Measurements from ENCODE around the gene STX10.

The STX10 gene

GRCh38 chr19:13095393-13095784, 54.8 kb downstream of the STX10 start:
- TF ChIP-seq CTCF (IDR thresholded peaks at IDR 0.05; ENCODE audit: insufficient read depth, low read depth, low read length, missing control alignments), result no peak
- H3K4me3 ChIP-seq (ENCODE audit: low read length), result no peak overlapping the region
- DNase-seq (ENCODE audit: low read depth), result no peak

DNA sequence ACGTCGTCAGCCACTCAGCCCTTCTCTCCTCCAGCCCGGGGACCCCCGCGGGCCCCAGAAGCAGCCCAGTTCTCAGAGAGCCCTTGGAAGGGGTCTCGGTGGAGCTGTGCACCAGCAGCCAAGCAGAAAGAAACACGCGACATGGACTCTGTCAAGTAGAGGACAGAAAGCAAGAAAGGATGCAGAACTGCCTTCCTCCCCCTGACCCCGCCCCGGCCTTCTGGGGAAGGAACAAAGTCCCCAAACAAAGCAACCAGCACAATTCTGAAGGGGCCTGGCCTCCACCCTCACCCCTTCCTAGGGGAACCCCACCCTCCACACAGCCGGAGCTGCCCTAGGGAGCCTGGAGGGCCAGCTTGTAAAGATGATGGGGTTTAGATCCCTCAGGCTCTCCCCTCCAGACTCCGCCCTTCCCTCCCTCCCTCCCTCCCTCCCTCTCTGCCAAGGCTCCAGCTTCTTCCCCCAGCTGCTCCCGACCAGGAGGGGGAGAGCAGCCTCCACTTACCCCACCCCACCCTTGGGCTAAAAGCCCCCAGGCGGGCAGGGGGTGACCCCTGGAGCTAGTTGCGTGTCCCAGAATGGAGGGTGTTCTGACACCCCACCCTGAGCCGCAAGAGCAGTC, 55.3 kb downstream of the STX10 start:
- no peak overlapping the region for H3K4me3 ChIP-seq (ENCODE audit: low read length)
- TF ChIP-seq CTCF (IDR thresholded peaks at IDR 0.05; ENCODE audit: insufficient read depth, low read depth, low read length, missing control alignments), result no peak

GRCh38 chr19:13094106-13094504, 56.1 kb downstream of the STX10 start:
- H3K4me3 ChIP-seq (ENCODE audit: low read length), result no peak overlapping the region
- DNase-seq (ENCODE audit: low read depth), result no peak
- no peak for TF ChIP-seq CTCF (IDR thresholded peaks at IDR 0.05; ENCODE audit: insufficient read depth, low read depth, low read length, missing control alignments)

More for the DNA sequence above, 55.3 kb downstream of the STX10 start:
- no peak for DNase-seq (ENCODE audit: low read depth)
